Keratinocyte (primary cell): ENCODE data around the gene EBF3. TPM values are rescaled to one million over a fixed set of nuclear protein-coding genes. Genes with fewer than 3 reads are reported as not detected.

Source experiments
- DNase-seq: peaks from one replicate; pipeline ENCODE4 v3.0.0-alpha.2; 2011; ENCODE audit warnings: low read depth, missing footprints, low spot score
- FAIRE-seq: peaks from 2 replicates; lab custom pipeline; 2011; peaks lifted over from hg19 to GRCh38; lab: Jason Lieb, UNC
- H2AFZ ChIP-seq: 2 replicates; pipeline ENCODE4 v1.6.0; 2012; ENCODE audit warnings: low read length, control low read depth, inconsistent platforms; ENCODE audit not compliant: control insufficient read depth
- H3K27ac ChIP-seq: 2 replicates; pipeline ENCODE4 v1.5.1; 2011; ENCODE audit warnings: low read length; ENCODE audit not compliant: control insufficient read depth, insufficient read depth
- H3K27me3 ChIP-seq: 3 replicates; pipeline ENCODE4 v1.6.0; 2011; ENCODE audit warnings: low read length; ENCODE audit not compliant: control insufficient read depth, insufficient read depth; ENCODE audit errors: extremely low read depth
- H3K36me3 ChIP-seq, 2 experiments: 2 replicates in 1 of 2; 3 replicates in 1 of 2; pipeline ENCODE4 v1.5.1; 2011; ENCODE audit warnings: low read length in 2 of 2, mild to moderate bottlenecking in 1 of 2; ENCODE audit not compliant: control insufficient read depth in 2 of 2, insufficient read depth in 2 of 2; ENCODE audit errors: extremely low read depth in 1 of 2
- H3K4me1 ChIP-seq: 3 replicates; pipeline ENCODE4 v1.5.1; 2011; ENCODE audit warnings: low read length; ENCODE audit not compliant: control insufficient read depth, insufficient read depth; ENCODE audit errors: extremely low read depth
- H3K4me2 ChIP-seq: 3 replicates; pipeline ENCODE4 v1.6.0; 2011; ENCODE audit warnings: low read depth, low read length; ENCODE audit not compliant: control insufficient read depth, insufficient read depth; ENCODE audit errors: extremely low read depth
- H3K4me3 ChIP-seq, 3 experiments: fragments of 200-600 bp in 1 of 3; sonication (generic) in 1 of 3; 2 replicates in 2 of 3; 3 replicates in 1 of 3; pipeline ENCODE4 v1.5.1; 2011 to 2016; ENCODE audit warnings: low read length in 3 of 3, mild to moderate bottlenecking in 3 of 3, control low read depth in 2 of 3, inconsistent platforms in 1 of 3, low read depth in 1 of 3, mixed read lengths in 1 of 3, mixed run types in 1 of 3, moderate library complexity in 1 of 3; ENCODE audit not compliant: control insufficient read depth in 2 of 3, insufficient read depth in 2 of 3; ENCODE audit errors: extremely low read depth in 1 of 3
- H3K79me2 ChIP-seq: 2 replicates; pipeline ENCODE4 v1.6.0; 2012; ENCODE audit warnings: low read length; ENCODE audit not compliant: control insufficient read depth, insufficient read depth
- H3K9ac ChIP-seq: 3 replicates; pipeline ENCODE4 v1.6.0; 2011; ENCODE audit warnings: low read length; ENCODE audit not compliant: control insufficient read depth, insufficient read depth; ENCODE audit errors: extremely low read depth
- H3K9me1 ChIP-seq: 3 replicates; pipeline ENCODE4 v1.6.0; 2011; ENCODE audit warnings: low read length; ENCODE audit not compliant: control insufficient read depth, insufficient read depth; ENCODE audit errors: extremely low read depth
- H3K9me3 ChIP-seq: 2 replicates; pipeline ENCODE4 v1.5.1; 2012; ENCODE audit warnings: low read depth, low read length; ENCODE audit not compliant: control insufficient read depth
- H4K20me1 ChIP-seq: 3 replicates; pipeline ENCODE4 v1.6.0; 2011; ENCODE audit warnings: low read length; ENCODE audit not compliant: control insufficient read depth, insufficient read depth; ENCODE audit errors: extremely low read depth
- CTCF ChIP-seq, 3 experiments: IDR thresholded peaks in 1 of 3; conservative IDR thresholded peaks in 1 of 3; optimal IDR thresholded peaks in 1 of 3; 2 replicates in 2 of 3; 3 replicates in 1 of 3; pipeline versions ENCODE3 to v1.5.1; 2011; ENCODE audit warnings: low read length in 3 of 3, mild to moderate bottlenecking in 3 of 3, moderate library complexity in 2 of 3, control low read depth in 1 of 3, inconsistent platforms in 1 of 3; ENCODE audit not compliant: insufficient read depth in 2 of 3; ENCODE audit errors: extremely low read depth in 1 of 3
- EZH2 ChIP-seq: IDR thresholded peaks from one replicate; pipeline ENCODE4 v1.6.1; 2012; ENCODE audit warnings: inconsistent platforms, mild to moderate bottlenecking, low read length, moderate library complexity
- dilution Hi-C: fragments of 300-500 bp; cut with MboI; formaldehyde crosslinking; loops from one replicate; pipeline ENCODE4 v1.7.0; 2020; ENCODE audit warnings: low sequenced_read_pairs; ENCODE audit not compliant: extremely low pct_ligation_motif_present
- polyA plus RNA-seq, 5 experiments: library from polyadenylated mRNA; depleted of rRNA in 3 of 5; stranded (reverse) in 3 of 5; stranded (forward) in 1 of 5; unstranded in 1 of 5; fragments of >200 nt; gene quantifications; 1 replicate in 1 of 5; 2 replicates in 3 of 5; 3 replicates in 1 of 5; pipeline versions ENCODE4 v1.2.1 to v1.2.3, GENCODE V29; 2011 to 2012; ENCODE audit warnings: missing spikeins in 2 of 5, low read depth in 1 of 5, low replicate concordance in 1 of 5

Gene EBF3
- polyA plus RNA-seq, 1 donor (not counting 4 experiments of a cell fraction or from before 2014, with no cell fraction given): not detected

DNA sequence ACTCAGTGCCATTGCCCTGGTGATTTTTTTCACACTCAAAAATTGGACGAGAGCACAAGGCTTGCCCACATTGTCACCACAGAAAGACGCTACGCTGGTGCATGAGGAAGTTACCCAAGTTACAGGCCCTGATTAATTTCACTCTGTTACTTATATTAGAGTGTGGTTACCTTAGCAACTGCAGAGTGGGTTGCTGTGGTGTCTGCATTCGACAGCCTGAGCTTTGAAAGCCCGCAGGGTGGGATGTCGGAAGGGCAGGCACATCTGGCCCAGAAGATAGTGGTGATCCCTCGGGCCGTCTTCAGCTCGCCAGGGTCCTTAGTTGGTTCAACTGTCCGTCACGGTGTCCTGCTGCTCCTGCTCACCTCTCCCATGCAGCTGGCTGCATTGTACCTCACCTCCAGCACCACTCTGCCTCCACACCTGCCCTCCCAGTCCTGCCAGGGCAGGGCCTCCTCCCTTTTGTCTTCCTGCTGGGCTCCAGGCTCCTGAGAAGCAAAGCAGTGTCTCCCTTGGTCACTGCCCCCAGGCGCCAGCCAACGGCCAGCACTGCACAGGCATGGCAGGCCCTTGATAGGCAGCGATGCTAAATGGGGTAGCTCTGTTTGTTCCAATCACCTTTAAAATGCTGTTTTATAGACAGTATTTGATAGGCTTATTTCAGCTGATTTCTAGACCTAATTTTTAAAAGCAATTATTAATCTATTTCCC lies 167.2 kb downstream of the EBF3 start:
- FAIRE-seq (no peak), DNase-seq (no peak)
- no peak overlapping the region for H3K4me2 ChIP-seq
- no peaks in the 10 kb centered on the region for H3K4me1 ChIP-seq
- no peak overlapping the region for H2AFZ ChIP-seq
- H3K9me3 ChIP-seq: peaks cover 10% of the 10 kb centered on the region
- no peaks in the 10 kb centered on the region for H3K79me2 ChIP-seq
- H3K36me3 ChIP-seq: no peaks in the 10 kb centered on the region
- no peak overlapping the region for H3K9ac ChIP-seq
- no peaks in the 10 kb centered on the region for H4K20me1 ChIP-seq
- H3K9me1 ChIP-seq: no peaks in the 10 kb centered on the region
- TF ChIP-seq EZH2: no peak
- no peak for TF ChIP-seq CTCF (optimal IDR thresholded peaks at IDR 0.05 in 1 of 3, IDR thresholded peaks at IDR 0.05 in 1 of 3, conservative IDR thresholded peaks at IDR 0.05 in 1 of 3; ENCODE audit: extremely low read depth in 1 of 3, insufficient read depth in 2 of 3, low read length in 3 of 3)
- H3K27ac ChIP-seq: no peak overlapping the region
- no peak overlapping the region for H3K4me3 ChIP-seq
- H3K27me3 ChIP-seq: no peaks in the 10 kb centered on the region
- dilution Hi-C loops: no loop called here

DNA sequence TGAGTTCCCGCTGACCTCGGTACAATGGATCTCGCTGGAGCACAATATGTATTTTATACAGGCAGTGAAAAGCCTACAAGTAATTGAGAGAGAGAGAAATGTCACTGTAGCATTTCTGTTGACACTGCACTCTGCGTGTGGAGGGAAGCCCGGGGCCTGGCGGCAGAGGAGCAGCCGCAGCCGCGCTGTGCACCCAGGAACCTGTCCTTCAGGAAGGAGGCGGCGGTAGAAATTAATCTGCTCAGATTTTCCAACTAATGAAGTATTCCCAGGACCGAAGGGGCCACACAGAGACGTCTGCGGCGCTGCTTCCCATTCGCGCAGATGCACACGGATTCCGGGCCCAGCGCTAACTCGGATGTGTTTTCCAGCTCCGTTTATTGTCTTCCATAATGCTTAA lies 170.1 kb downstream of the EBF3 start:
- Histone ChIP-seq H3K4me2 (no peak overlapping the region), H3K9ac (no peak overlapping the region), H3K4me3 (no peak overlapping the region), H2AFZ (no peak overlapping the region), H3K27me3 (no peaks in the 10 kb centered on the region), H3K9me3 (peaks cover 10% of the 10 kb centered on the region), H3K27ac (no peak overlapping the region), H3K79me2 (no peaks in the 10 kb centered on the region), H4K20me1 (no peaks in the 10 kb centered on the region), H3K4me1 (no peaks in the 10 kb centered on the region), H3K36me3 (no peaks in the 10 kb centered on the region), H3K9me1 (no peaks in the 10 kb centered on the region)
- dilution Hi-C loops: no loop called here
- DNase-seq (no peak), FAIRE-seq (no peak)
- no peak for TF ChIP-seq CTCF (optimal IDR thresholded peaks at IDR 0.05 in 1 of 3, IDR thresholded peaks at IDR 0.05 in 1 of 3, conservative IDR thresholded peaks at IDR 0.05 in 1 of 3; ENCODE audit: extremely low read depth in 1 of 3, insufficient read depth in 2 of 3, low read length in 3 of 3)
- no peak for TF ChIP-seq EZH2
